Mesendoderm (in vitro differentiated cells): ENCODE results near the gene RAPGEF4.
"Not testable (repeated sequence)": the region's sequence is repeated elsewhere in the genome, so short reads cannot be mapped to it uniquely, and the experiment has no call there.

Experiments used
- DNase-seq: peaks from one replicate; pipeline ENCODE4 v3.0.0; 2013
- H2AK5ac ChIP-seq: 2 replicates; pipeline ENCODE4 v1.6.1; 2013; ENCODE audit warnings: low read length, inconsistent platforms
- H2BK120ac ChIP-seq: 2 replicates; pipeline ENCODE4 v1.6.1; 2013; ENCODE audit warnings: low read depth, mild to moderate bottlenecking, low read length, moderate library complexity, mixed read lengths
- H2BK15ac ChIP-seq: replicated peaks from 2 replicates; pipeline ENCODE4 v1.6.1; 2013; ENCODE audit warnings: low read depth, mild to moderate bottlenecking, moderate library complexity
- H2BK5ac ChIP-seq: 2 replicates; pipeline ENCODE4 v1.6.1; 2013; ENCODE audit warnings: low read length, inconsistent platforms
- H3K18ac ChIP-seq: 2 replicates; pipeline ENCODE4 v1.6.1; 2013; ENCODE audit warnings: mild to moderate bottlenecking, low read length, mixed read lengths
- H3K23ac ChIP-seq: one replicate; pipeline ENCODE4 v1.6.1; 2013; ENCODE audit warnings: low read length
- H3K27ac ChIP-seq: 2 replicates; pipeline ENCODE4 v1.5.1; 2013; ENCODE audit warnings: low read depth, mild to moderate bottlenecking, inconsistent platforms, low read length, moderate library complexity
- H3K27me3 ChIP-seq: 2 replicates; pipeline ENCODE4 v1.6.1; 2013; ENCODE audit warnings: low read length, control low read depth, mild to moderate bottlenecking, inconsistent platforms; ENCODE audit not compliant: insufficient read depth, poor library complexity
- H3K36me3 ChIP-seq: 2 replicates; pipeline ENCODE4 v1.6.1; 2013; ENCODE audit warnings: low read length, inconsistent platforms; ENCODE audit not compliant: control insufficient read depth, insufficient read depth
- H3K4ac ChIP-seq: one replicate; pipeline ENCODE4 v1.6.1; 2013; ENCODE audit warnings: low read depth, mild to moderate bottlenecking, low read length, moderate library complexity
- H3K4me1 ChIP-seq: 2 replicates; pipeline ENCODE4 v1.6.1; 2013; ENCODE audit warnings: low read depth, low read length, inconsistent platforms; ENCODE audit not compliant: control insufficient read depth
- H3K4me2 ChIP-seq: 2 replicates; pipeline ENCODE4 v1.6.1; 2013; ENCODE audit warnings: low read length
- H3K4me3 ChIP-seq: 2 replicates; pipeline ENCODE4 v1.5.1; 2013; ENCODE audit warnings: mild to moderate bottlenecking, low read length
- H3K56ac ChIP-seq: one replicate; pipeline ENCODE4 v1.6.1; 2013; ENCODE audit warnings: low read length
- H3K79me1 ChIP-seq: 2 replicates; pipeline ENCODE4 v1.6.1; 2013; ENCODE audit warnings: low read length, inconsistent platforms
- H3K79me2 ChIP-seq: 2 replicates; pipeline ENCODE4 v1.6.1; 2013; ENCODE audit warnings: mild to moderate bottlenecking, low read length; ENCODE audit not compliant: control insufficient read depth, insufficient read depth
- H3K9ac ChIP-seq: 2 replicates; pipeline ENCODE4 v1.6.1; 2013; ENCODE audit warnings: low read length, inconsistent platforms
- H4K5ac ChIP-seq: one replicate; pipeline ENCODE4 v1.6.1; 2013; ENCODE audit warnings: low read length
- H4K8ac ChIP-seq: one replicate; pipeline ENCODE4 v1.6.1; 2013; ENCODE audit warnings: low read depth, mild to moderate bottlenecking, control low read depth, low read length, moderate library complexity
- WGBS: extraction: QIAGEN DNeasy Blood & Tissue Kit; methylation state at CpG from one replicate; pipeline ENCODE4 v1.1.7; 2013; ENCODE audit warnings: low lambda C conversion rate, missing lambda C conversion rate; ENCODE audit not compliant: insufficient coverage; ENCODE audit errors: extremely low coverage; 5-methylcytosine and 5-hydroxymethylcytosine counted together

The RAPGEF4 gene

DNA sequence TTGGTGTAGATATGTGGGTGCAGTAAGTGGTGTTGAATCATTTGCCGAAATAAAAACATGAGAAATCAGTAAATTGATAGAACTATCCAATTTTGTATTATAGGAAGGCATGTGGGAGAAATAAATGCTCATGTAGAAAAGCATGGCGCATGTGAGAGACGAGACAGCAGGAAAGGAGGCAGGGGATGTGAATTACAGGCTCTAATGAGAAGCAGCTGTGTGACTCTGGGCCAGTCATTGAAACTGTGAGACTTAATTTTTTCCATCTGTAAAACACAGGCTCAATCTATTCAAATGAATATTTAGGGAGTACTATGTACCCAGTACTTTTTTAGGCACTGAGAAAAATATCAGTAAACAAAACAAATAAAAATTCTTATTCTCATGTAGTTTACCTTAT is 297.4 kb downstream of the RAPGEF4 start:
- Histone ChIP-seq H3K27ac (no peak overlapping the region), H3K56ac (no peak overlapping the region), H3K9ac (no peak overlapping the region), H2BK5ac (no peak overlapping the region), H3K79me2 (no peaks in the 10 kb centered on the region), H3K23ac (no peak overlapping the region), H3K4me2 (no peak overlapping the region), H2AK5ac (no peak overlapping the region), H3K4ac (no peak overlapping the region), H3K4me1 (no peaks in the 10 kb centered on the region), H2BK120ac (no peak overlapping the region), H3K27me3 (no peaks in the 10 kb centered on the region), H3K18ac (no peak overlapping the region), H4K8ac (no peak overlapping the region), H4K5ac (no peak overlapping the region), H3K36me3 (no peaks in the 10 kb centered on the region), H3K79me1 (no peaks in the 10 kb centered on the region), H2BK15ac (no peak overlapping the region), H3K4me3 (no peak overlapping the region)
- no peak for DNase-seq
- no CpG with 5 or more reads among the region's 3 CpGs for WGBS

DNA sequence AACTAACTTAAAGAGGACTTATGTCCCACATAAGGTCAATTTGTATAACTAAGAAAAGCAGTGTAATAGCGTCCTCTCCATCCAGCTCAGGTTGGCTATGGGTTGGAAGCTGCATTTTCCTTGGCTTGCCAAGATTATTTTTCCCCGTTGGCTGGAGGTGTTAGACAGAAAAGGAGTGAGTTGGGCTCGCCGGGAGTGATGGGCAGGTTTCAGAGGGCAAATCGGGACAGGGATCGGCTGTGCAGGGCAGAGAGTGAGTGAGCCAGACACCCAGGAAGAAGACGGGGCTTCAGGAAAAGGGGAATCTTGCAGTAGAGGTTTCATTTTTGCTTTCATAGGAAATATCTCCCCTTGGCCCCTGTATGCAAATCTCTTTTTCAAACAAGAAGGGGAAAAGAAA is 298.5 kb downstream of the RAPGEF4 start:
- H3K27ac ChIP-seq: no peak overlapping the region
- H2BK120ac ChIP-seq: no peak overlapping the region
- no peaks in the 10 kb centered on the region for H3K27me3 ChIP-seq
- no peak for DNase-seq
- no peak overlapping the region for H4K8ac ChIP-seq
- H4K5ac ChIP-seq: no peak overlapping the region
- WGBS: no CpG with 5 or more reads among the region's 7 CpGs
- H3K9ac ChIP-seq: no peak overlapping the region
- no peak overlapping the region for H2AK5ac ChIP-seq
- no peak overlapping the region for H3K56ac ChIP-seq
- no peak overlapping the region for H3K23ac ChIP-seq
- no peaks in the 10 kb centered on the region for H3K79me2 ChIP-seq
- H3K4ac ChIP-seq: no peak overlapping the region
- no peaks in the 10 kb centered on the region for H3K36me3 ChIP-seq
- H2BK5ac ChIP-seq: no peak overlapping the region
- H2BK15ac ChIP-seq: no peak overlapping the region
- no peak overlapping the region for H3K4me2 ChIP-seq
- H3K79me1 ChIP-seq: no peaks in the 10 kb centered on the region
- no peak overlapping the region for H3K4me3 ChIP-seq
- H3K4me1 ChIP-seq: no peaks in the 10 kb centered on the region
- no peak overlapping the region for H3K18ac ChIP-seq

DNA sequence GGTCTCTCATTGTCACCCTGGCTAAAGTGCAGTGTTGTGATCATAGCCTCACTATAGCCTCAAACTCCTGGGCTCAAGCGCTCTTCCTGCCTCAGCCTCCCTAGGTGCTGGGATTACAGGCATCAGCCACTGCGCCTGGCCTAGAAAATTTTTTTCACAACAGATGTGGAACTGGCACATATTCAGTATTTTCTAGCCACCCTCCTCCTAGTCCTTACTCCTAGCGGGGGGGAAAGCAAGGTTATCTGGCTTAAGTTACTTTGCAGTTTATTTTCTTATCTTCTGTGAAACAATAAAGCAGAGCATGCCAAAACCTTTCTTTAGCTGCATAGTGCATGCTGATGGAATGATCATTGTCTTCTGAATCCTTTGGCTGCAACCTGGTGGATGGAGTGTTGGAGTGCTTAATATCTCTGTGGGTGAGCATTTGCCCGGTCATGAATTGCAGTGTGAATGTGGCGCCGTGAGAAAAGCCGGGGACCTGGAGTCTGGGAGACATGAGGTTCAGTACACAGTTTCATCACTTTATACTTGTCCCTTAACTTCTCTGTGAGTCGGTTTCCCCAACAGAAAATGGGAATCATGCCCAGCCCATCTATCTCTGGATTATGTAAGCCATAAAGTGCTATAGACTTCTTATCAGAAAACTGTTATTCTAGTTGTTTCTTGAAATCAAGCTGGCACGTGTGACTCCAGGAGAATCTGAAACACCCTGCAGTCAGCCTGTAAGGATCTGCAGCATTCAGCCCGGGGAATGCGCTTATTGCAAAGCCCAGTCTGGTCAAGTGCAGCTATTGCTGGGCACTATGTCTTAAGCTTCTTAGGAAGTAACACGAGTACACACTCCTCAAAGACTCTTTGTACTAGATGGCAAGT is 301.8 kb downstream of the RAPGEF4 start:
- no peak overlapping the region for H3K23ac ChIP-seq
- no peak overlapping the region for H3K18ac ChIP-seq
- no peaks in the 10 kb centered on the region for H3K79me1 ChIP-seq
- H3K4ac ChIP-seq: no peak overlapping the region
- no peak overlapping the region for H3K4me2 ChIP-seq
- H4K5ac ChIP-seq: no peak overlapping the region
- H3K9ac ChIP-seq: no peak overlapping the region
- no peaks in the 10 kb centered on the region for H3K36me3 ChIP-seq
- no peak overlapping the region for H3K27ac ChIP-seq
- H3K79me2 ChIP-seq: no peaks in the 10 kb centered on the region
- no peak overlapping the region for H3K56ac ChIP-seq
- H3K4me3 ChIP-seq: no peak overlapping the region
- no peak overlapping the region for H2BK120ac ChIP-seq
- no peaks in the 10 kb centered on the region for H3K27me3 ChIP-seq
- H4K8ac ChIP-seq: no peak overlapping the region
- H2BK15ac ChIP-seq: no peak overlapping the region
- DNase-seq: no peak
- no peak overlapping the region for H2BK5ac ChIP-seq
- H2AK5ac ChIP-seq: no peak overlapping the region
- H3K4me1 ChIP-seq: no peaks in the 10 kb centered on the region
- no CpG with 5 or more reads among the region's 12 CpGs for WGBS

DNA sequence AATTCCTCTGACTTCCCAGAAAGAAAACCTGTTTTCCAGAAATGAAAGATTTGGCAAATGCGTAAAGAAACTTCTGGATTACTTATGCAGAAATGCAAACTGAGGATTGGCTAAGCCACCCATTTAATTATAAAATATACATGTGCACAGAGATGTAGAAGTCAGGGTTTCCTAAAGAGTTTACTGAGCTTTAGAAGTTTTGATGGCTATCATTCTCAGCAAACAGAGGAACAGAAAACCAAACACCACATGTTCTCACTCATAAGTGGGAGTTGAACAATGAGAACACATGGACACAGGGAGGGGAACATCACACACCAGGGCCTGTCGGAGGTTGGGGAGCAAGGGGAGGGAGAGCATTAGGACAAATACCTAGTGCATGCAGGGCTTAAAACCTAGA is 302.6 kb downstream of the RAPGEF4 start:
- not testable (repeated sequence) for H3K18ac ChIP-seq, H3K79me1 ChIP-seq, H3K56ac ChIP-seq, H2BK120ac ChIP-seq, H3K27ac ChIP-seq, H4K5ac ChIP-seq, H3K36me3 ChIP-seq, H3K4me3 ChIP-seq, DNase-seq, H3K9ac ChIP-seq, H3K4me1 ChIP-seq, H4K8ac ChIP-seq, H3K4ac ChIP-seq, H3K4me2 ChIP-seq, H2AK5ac ChIP-seq, H2BK5ac ChIP-seq, H3K27me3 ChIP-seq, H3K23ac ChIP-seq, H2BK15ac ChIP-seq, H3K79me2 ChIP-seq
- WGBS: no CpG with 5 or more reads among the region's 2 CpGs

DNA sequence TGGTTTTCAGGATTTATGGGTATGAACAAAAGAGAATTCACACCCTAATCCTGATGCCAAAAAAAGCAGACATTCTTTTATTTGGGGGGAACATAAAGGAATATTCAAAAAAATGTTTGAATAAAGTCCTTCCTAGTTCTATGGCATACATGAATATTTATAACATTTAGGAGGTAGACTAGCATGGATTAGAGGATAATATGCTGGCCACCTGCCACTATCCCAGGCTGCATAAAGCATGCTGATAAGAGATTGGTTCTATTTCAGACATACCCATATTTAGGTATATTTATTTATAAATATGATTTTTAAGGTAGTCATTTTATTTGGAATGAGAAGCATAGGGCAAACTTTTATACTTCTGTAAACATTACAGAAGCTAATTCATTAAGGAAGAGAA is 305.1 kb downstream of the RAPGEF4 start:
- H2BK15ac ChIP-seq: no peak overlapping the region
- peaks cover 2% of the 10 kb centered on the region for H3K4me1 ChIP-seq
- no peak overlapping the region for H4K8ac ChIP-seq
- no peak overlapping the region for H4K5ac ChIP-seq
- H3K4me2 ChIP-seq: no peak overlapping the region
- H3K56ac ChIP-seq: no peak overlapping the region
- H2BK5ac ChIP-seq: no peak overlapping the region
- H3K79me1 ChIP-seq: no peaks in the 10 kb centered on the region
- H3K23ac ChIP-seq: no peak overlapping the region
- no peak overlapping the region for H3K4me3 ChIP-seq
- H3K18ac ChIP-seq: no peak overlapping the region
- H2BK120ac ChIP-seq: no peak overlapping the region
- no peak for DNase-seq
- no peaks in the 10 kb centered on the region for H3K27me3 ChIP-seq
- no peak overlapping the region for H2AK5ac ChIP-seq
- H3K36me3 ChIP-seq: no peaks in the 10 kb centered on the region
- H3K27ac ChIP-seq: no peak overlapping the region
- no peak overlapping the region for H3K4ac ChIP-seq
- no peaks in the 10 kb centered on the region for H3K79me2 ChIP-seq
- H3K9ac ChIP-seq: no peak overlapping the region

DNA sequence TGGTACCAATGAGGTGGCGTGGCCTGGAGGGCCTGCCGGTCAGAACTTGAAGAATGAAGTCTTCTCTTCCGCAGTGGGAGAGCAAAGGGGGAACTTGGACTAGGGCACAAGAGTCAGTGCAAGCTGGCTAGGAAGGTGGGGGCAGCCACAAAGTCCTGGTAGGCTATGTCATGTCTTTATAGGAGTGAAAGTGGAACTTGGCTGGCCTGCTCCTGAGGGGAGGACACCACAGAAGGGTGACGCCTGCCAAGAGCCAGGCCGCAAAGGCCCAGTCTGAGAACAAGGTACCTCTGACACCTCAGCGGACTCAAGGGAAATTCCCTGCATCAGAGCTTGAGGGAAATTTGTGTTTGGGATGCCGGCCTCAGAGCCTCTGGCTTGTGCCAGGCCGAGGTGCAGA is 307.8 kb downstream of the RAPGEF4 start:
- Histone ChIP-seq H3K23ac (no peak overlapping the region), H3K4me3 (no peak overlapping the region), H3K18ac (peak overlapping the region; percentile 3), H3K36me3 (no peaks in the 10 kb centered on the region), H3K79me1 (no peaks in the 10 kb centered on the region), H4K8ac (no peak overlapping the region), H2BK120ac (no peak overlapping the region), H3K27me3 (no peaks in the 10 kb centered on the region), H2BK5ac (no peak overlapping the region), H3K9ac (no peak overlapping the region), H2AK5ac (no peak overlapping the region), H3K56ac (no peak overlapping the region), H3K79me2 (no peaks in the 10 kb centered on the region), H2BK15ac (no peak overlapping the region), H3K4ac (no peak overlapping the region), H3K4me1 (peaks cover 2% of the 10 kb centered on the region), H3K27ac (no peak overlapping the region), H4K5ac (no peak overlapping the region), H3K4me2 (no peak overlapping the region)
- DNase-seq: no peak
- no CpG with 5 or more reads among the region's 8 CpGs for WGBS
